ENCODE data around the gene NHERF1.

DNA sequence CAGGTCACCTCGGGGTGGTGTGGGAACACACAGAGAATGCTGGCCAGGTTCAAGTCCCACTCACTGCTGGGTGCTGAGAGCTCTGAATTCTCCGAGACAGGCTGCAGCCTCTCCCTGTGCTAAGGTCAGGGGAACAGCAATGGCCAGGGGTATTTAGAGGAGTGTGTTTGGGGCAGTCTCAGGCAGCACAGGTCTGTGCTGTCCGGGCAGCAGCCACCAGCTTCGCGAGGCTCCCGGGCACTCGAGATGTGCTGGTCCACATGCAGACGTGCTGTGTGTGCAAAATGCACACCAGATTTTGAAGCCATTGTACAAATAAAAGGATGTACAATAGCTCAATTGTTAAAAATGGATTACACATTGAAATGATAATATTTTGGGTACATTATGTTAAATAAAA is 7.1 kb downstream of the NHERF1 start:
- TF ChIP-seq POLR2A (IDR thresholded peaks at IDR 0.05; ENCODE audit: low read depth, low read length) (no peak), POLR2AphosphoS5 (IDR thresholded peaks at IDR 0.05; ENCODE audit: low read depth, low read length) (no peak)

Measured in GM12892 (cell line).